K562 (cell line): ENCODE data around the gene BEST2. TPM values are rescaled to one million over a fixed set of nuclear protein-coding genes. Genes with fewer than 3 reads are reported as not detected.

Source experiments
- FOXK1 ChIP-seq: sonication (generic); formaldehyde crosslinking; IDR thresholded peaks from 2 replicates; pipeline ENCODE4 v1.8.0; 2022; ENCODE audit warnings: missing genetic modification reagents, mild to moderate bottlenecking, borderline replicate concordance
- HDAC6 ChIP-seq: IDR thresholded peaks from 2 replicates; pipeline ENCODE4 v1.6.1; 2012; ENCODE audit warnings: low read depth, mild to moderate bottlenecking, control low read depth, inconsistent platforms, low read length, moderate library complexity
- MXI1 ChIP-seq: IDR thresholded peaks from 2 replicates; pipeline ENCODE4 v1.6.1; 2011; ENCODE audit warnings: low read depth, mild to moderate bottlenecking, improper control_type of control experiment, low read length
- NCOA4 ChIP-seq: fragments of 450-650 bp; IDR thresholded peaks from 2 replicates; pipeline ENCODE4 v1.6.1; 2018; ENCODE audit warnings: mild to moderate bottlenecking; ENCODE audit not compliant: partially characterized antibody
- NR2C1 ChIP-seq, 2 experiments: fragments of 450-650 bp; IDR thresholded peaks; 2 replicates each; pipeline ENCODE4 v1.6.1; 2017; ENCODE audit warnings: mild to moderate bottlenecking in 2 of 2, antibody characterized with exemption in 1 of 2, inconsistent platforms in 1 of 2, missing compliant biosample characterization in 1 of 2, missing genetic modification characterization in 1 of 2
- RBFOX2 ChIP-seq: fragments of 200-400 bp; formaldehyde crosslinking; IDR thresholded peaks from 2 replicates; pipeline ENCODE4 v1.6.1; 2017; ENCODE audit warnings: low read depth, mild to moderate bottlenecking, low read length, moderate library complexity
- RBM25 ChIP-seq: fragments of 200-400 bp; formaldehyde crosslinking; IDR thresholded peaks from 2 replicates; pipeline ENCODE4 v1.6.1; 2018; ENCODE audit warnings: low read length, low read depth, moderate library complexity; ENCODE audit not compliant: severe bottlenecking
- TSC22D4 ChIP-seq: fragments of 450-650 bp; IDR thresholded peaks from 2 replicates; pipeline ENCODE4 v1.6.1; 2016; ENCODE audit warnings: missing genetic modification characterization, missing biosample characterization, control low read depth
- ZNF507 ChIP-seq: conservative IDR thresholded peaks from 2 replicates; pipeline ENCODE4 v1.6.1; 2017; ENCODE audit warnings: missing genetic modification characterization, missing compliant biosample characterization
- polyA plus RNA-seq, 8 experiments: library from polyadenylated mRNA; depleted of rRNA in 4 of 8; stranded (reverse) in 5 of 8; unstranded in 3 of 8; fragments of >200 nt; fragmentation: Nextera tagmentation in 2 of 8; fragmentation: Illumina TruSeq in 1 of 8; extraction: Ambion mirVana in 2 of 8; extraction: Trizol in 1 of 8; gene quantifications; 2 replicates each; pipeline versions ENCODE4 v1.2.1 to v1.2.3, GENCODE V29; 2011 to 2014; ENCODE audit warnings: inconsistent platforms in 1 of 8, missing spikeins in 1 of 8
- total RNA-seq, 7 experiments: library from RNA; depleted of rRNA in 6 of 7; stranded (reverse); fragments of >200 nt in 6 of 7; fragmentation: Illumina TruSeq in 2 of 7; extraction: Trizol in 2 of 7; gene quantifications; 2 replicates each; pipeline versions ENCODE4 v1.2.1 to v1.2.3, GENCODE V29; 2011 to 2021; ENCODE audit warnings: low replicate concordance in 1 of 7
- TF ChIP-seq, protein P1 (sequence below), 2 experiments: fragments of 450-650 bp in 1 of 2; IDR thresholded peaks; 2 replicates each; pipeline ENCODE4 v1.6.1; 2011 to 2017; ENCODE audit warnings: low read depth in 2 of 2, antibody characterized with exemption in 1 of 2, borderline replicate concordance in 1 of 2, low read length in 1 of 2, mild to moderate bottlenecking in 1 of 2, mixed read lengths in 1 of 2; ENCODE audit not compliant: control insufficient read depth in 1 of 2
- TF ChIP-seq, protein P2 (sequence below), 2 experiments: fragments of 450-650 bp; formaldehyde crosslinking in 1 of 2; IDR thresholded peaks; 2 replicates each; pipeline versions ENCODE4 v1.4.0 to v1.6.1; 2014 to 2020; ENCODE audit warnings: mild to moderate bottlenecking in 2 of 2, borderline replicate concordance in 1 of 2, low read depth in 1 of 2
- TF ChIP-seq, protein P3 (sequence below): fragments of 450-650 bp; formaldehyde crosslinking; IDR thresholded peaks from 2 replicates; pipeline ENCODE4 v1.4.0; 2020; ENCODE audit warnings: mild to moderate bottlenecking, mixed read lengths

BEST2 gene
- total and polyA plus RNA-seq, 9 of the 15 experiments (the other 6 are each of a cell fraction or from before 2014, with no cell fraction given): not detected

DNA sequence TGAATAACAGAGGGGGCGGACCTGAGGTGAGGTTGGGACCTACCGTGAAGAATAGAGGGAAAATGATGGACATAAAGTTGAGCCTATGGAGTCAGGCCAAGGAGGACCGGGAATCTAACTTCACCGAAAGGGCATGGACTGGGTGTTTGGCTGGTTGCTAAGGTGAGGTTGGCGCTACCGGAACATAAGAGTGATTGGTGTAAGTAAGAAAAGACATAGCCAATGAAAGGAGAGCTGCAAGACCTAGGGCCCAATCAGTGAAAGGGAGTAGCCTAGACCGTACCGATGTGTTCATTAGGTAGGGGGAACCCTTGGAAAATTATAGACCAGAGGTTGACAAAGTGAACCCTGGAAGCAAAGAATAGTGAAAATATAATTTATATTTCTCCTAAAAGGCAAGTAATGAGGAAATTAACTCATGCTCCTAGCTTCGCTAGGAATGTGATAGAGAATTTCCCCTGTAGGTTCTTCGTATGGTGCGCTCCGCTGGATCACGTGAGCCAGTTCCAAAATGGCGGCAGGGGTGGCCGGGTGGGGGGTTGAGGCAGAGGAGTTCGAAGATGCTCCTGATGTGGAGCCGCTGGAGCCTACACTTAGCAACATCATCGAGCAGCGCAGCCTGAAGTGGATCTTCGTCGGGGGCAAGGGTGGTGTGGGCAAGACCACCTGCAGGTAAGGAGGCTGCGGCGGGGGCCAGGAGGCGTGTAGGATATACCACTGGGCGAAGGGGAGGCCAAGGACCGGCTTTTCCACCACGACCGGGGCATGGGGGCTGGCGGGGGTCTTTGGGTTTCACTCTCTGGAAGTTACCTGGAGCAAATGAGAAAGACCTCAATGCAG is 14.4 kb upstream of the BEST2 start, which contains the start of gene GET3 (continued):
- TF ChIP-seq HDAC6 (no peak), NR2C1 (IDR thresholded peaks at IDR 0.05) (peak; percentile 60), NR2C1 (tag; IDR thresholded peaks at IDR 0.05) (no peak), ZNF507 (tag) (no peak), RBM25 (peak; percentile 95), RBFOX2 (peak; percentile 83), NCOA4 (no peak), FOXK1 (CRISPR knock-in tag) (no peak), MXI1 (peak; percentile 85), TSC22D4 (tag) (no peak)
- TF ChIP-seq, protein P1, sequence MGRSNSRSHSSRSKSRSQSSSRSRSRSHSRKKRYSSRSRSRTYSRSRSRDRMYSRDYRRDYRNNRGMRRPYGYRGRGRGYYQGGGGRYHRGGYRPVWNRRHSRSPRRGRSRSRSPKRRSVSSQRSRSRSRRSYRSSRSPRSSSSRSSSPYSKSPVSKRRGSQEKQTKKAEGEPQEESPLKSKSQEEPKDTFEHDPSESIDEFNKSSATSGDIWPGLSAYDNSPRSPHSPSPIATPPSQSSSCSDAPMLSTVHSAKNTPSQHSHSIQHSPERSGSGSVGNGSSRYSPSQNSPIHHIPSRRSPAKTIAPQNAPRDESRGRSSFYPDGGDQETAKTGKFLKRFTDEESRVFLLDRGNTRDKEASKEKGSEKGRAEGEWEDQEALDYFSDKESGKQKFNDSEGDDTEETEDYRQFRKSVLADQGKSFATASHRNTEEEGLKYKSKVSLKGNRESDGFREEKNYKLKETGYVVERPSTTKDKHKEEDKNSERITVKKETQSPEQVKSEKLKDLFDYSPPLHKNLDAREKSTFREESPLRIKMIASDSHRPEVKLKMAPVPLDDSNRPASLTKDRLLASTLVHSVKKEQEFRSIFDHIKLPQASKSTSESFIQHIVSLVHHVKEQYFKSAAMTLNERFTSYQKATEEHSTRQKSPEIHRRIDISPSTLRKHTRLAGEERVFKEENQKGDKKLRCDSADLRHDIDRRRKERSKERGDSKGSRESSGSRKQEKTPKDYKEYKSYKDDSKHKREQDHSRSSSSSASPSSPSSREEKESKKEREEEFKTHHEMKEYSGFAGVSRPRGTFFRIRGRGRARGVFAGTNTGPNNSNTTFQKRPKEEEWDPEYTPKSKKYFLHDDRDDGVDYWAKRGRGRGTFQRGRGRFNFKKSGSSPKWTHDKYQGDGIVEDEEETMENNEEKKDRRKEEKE (IDR thresholded peaks at IDR 0.05; ENCODE audit: borderline replicate concordance in 1 of 2, control insufficient read depth in 1 of 2, low read depth in 2 of 2, low read length in 1 of 2): peak in 1 of 2 experiments; percentile 92; a peak in 2 of 4 replicates
- TF ChIP-seq, protein P2, sequence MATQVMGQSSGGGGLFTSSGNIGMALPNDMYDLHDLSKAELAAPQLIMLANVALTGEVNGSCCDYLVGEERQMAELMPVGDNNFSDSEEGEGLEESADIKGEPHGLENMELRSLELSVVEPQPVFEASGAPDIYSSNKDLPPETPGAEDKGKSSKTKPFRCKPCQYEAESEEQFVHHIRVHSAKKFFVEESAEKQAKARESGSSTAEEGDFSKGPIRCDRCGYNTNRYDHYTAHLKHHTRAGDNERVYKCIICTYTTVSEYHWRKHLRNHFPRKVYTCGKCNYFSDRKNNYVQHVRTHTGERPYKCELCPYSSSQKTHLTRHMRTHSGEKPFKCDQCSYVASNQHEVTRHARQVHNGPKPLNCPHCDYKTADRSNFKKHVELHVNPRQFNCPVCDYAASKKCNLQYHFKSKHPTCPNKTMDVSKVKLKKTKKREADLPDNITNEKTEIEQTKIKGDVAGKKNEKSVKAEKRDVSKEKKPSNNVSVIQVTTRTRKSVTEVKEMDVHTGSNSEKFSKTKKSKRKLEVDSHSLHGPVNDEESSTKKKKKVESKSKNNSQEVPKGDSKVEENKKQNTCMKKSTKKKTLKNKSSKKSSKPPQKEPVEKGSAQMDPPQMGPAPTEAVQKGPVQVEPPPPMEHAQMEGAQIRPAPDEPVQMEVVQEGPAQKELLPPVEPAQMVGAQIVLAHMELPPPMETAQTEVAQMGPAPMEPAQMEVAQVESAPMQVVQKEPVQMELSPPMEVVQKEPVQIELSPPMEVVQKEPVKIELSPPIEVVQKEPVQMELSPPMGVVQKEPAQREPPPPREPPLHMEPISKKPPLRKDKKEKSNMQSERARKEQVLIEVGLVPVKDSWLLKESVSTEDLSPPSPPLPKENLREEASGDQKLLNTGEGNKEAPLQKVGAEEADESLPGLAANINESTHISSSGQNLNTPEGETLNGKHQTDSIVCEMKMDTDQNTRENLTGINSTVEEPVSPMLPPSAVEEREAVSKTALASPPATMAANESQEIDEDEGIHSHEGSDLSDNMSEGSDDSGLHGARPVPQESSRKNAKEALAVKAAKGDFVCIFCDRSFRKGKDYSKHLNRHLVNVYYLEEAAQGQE (IDR thresholded peaks at IDR 0.05; ENCODE audit: borderline replicate concordance): peak; percentile 77
- TF ChIP-seq, protein P2 (CRISPR knock-in tag; IDR thresholded peaks at IDR 0.05; ENCODE audit: low read depth): no peak
- TF ChIP-seq, protein P3, sequence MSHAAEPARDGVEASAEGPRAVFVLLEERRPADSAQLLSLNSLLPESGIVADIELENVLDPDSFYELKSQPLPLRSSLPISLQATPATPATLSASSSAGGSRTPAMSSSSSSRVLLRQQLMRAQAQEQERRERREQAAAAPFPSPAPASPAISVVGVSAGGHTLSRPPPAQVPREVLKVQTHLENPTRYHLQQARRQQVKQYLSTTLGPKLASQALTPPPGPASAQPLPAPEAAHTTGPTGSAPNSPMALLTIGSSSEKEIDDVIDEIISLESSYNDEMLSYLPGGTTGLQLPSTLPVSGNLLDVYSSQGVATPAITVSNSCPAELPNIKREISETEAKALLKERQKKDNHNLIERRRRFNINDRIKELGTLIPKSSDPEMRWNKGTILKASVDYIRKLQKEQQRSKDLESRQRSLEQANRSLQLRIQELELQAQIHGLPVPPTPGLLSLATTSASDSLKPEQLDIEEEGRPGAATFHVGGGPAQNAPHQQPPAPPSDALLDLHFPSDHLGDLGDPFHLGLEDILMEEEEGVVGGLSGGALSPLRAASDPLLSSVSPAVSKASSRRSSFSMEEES (CRISPR knock-in tag): peak; percentile 97
